ENCODE measurements around the gene DNAH17. TPM values are rescaled to one million over a fixed set of nuclear protein-coding genes. Genes with fewer than 3 reads are reported as not detected.

DNAH17 gene
- total RNA-seq, 2 experiments from 2014 or later, result 0.03 to 0.44 TPM

GRCh38 chr17:78383725-78384471 is 193.3 kb downstream of the DNAH17 start:
- POLR2A ChIA-PET, result interaction anchor here (0.9 to 1.2 kb wide), 2 partner anchors 30 to 34 kb away, joined by 3 to 6 read pairs; no protein-coding TSS in a partner anchor
- no peaks in the 10 kb centered on the region for H3K27me3 Mint-ChIP-seq
- DNase-seq, result peak; percentile 41
- H3K4me3 Mint-ChIP-seq, result peak overlapping the region; percentile 72
- ATAC-seq (ENCODE audit: low read depth), result peak; percentile 25
- peaks cover 18% of the 10 kb centered on the region for H3K36me3 Mint-ChIP-seq
- no peaks in the 10 kb centered on the region for H3K9me3 Mint-ChIP-seq
- H3K27ac Mint-ChIP-seq, result peak overlapping the region; percentile 93
- peaks cover 74% of the 10 kb centered on the region for H3K4me1 Mint-ChIP-seq

DNA sequence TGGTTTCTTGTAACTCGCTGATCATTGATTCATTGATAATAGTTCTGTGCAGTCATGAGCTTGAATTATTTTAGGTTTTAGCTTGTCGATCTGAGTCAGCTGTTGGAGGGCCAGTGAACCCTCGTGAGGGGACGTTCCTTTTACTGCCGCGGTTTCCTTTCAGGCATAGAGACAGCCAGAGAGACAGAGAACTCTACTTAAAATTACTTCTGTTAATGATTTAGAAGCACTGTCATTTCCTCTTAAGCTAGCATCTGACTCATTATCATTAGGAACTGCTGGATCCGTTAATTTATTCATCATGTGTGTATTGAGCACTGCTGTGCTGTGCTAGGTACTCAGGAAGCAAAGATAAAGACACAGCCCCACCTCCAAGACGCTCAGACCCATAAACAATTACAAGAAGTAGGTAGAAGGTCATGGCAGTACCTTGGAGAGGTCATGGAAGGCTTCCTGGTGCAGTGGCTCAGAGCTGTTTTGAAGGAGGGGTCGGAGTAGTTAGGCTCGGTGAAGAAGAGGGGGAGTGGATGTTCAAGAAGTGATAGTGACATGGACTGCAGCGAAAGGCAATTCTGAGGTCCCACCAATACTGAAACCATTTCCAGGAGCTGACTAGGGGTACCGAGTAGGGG is 195.5 kb downstream of the DNAH17 start:
- H3K27me3 Mint-ChIP-seq, result peaks cover 3% of the 10 kb centered on the region
- ATAC-seq (ENCODE audit: low read depth) (peak; percentile 17), DNase-seq (no peak)
- peaks cover 59% of the 10 kb centered on the region for H3K4me1 Mint-ChIP-seq
- peaks cover 17% of the 10 kb centered on the region for H3K36me3 Mint-ChIP-seq
- H3K9me3 Mint-ChIP-seq, result no peaks in the 10 kb centered on the region
- POLR2A ChIA-PET, result interaction anchor here (2.3 kb wide), 1 partner anchor 21 kb away, joined by 9 read pairs; no protein-coding TSS in a partner anchor
- peak overlapping the region; percentile 95 for H3K4me3 Mint-ChIP-seq
- H3K27ac Mint-ChIP-seq, result peak overlapping the region; percentile 80

GRCh38 chr17:78380370-78380769 is 196.8 kb downstream of the DNAH17 start:
- H3K36me3 Mint-ChIP-seq, result peaks cover 17% of the 10 kb centered on the region
- peak overlapping the region; percentile 46 for H3K27ac Mint-ChIP-seq
- ATAC-seq (ENCODE audit: low read depth) (no peak), DNase-seq (no peak)
- POLR2A ChIA-PET, result interaction anchor here (0.7 to 2.3 kb wide), 5 partner anchors 15 to 163 kb away, joined by 3 to 9 read pairs (median 4); no protein-coding TSS in a partner anchor
- H3K9me3 Mint-ChIP-seq, result no peaks in the 10 kb centered on the region
- peak overlapping the region; percentile 95 for H3K4me3 Mint-ChIP-seq
- H3K4me1 Mint-ChIP-seq, result peaks cover 46% of the 10 kb centered on the region
- peaks cover 3% of the 10 kb centered on the region for H3K27me3 Mint-ChIP-seq

DNA sequence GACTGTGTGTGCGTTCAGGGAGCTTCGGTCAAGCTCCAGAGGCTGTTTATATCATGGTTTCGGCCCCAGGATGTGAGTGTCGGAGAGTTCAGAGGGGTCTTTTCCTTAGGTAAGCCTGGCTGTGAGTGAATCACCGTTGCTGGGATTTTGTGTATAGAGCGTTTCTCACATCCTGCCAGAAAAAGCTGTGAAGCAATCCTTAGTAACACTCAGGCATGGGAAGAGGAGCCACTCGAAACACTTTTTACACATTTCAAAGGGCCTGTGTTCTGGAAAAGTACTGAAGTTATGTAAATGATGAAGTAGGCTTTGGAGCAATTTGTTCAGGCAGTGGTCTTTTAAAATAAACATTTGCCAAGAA is 198.1 kb downstream of the DNAH17 start:
- Mint-ChIP-seq H3K27ac (peak overlapping the region; percentile 92), H3K4me1 (peaks cover 36% of the 10 kb centered on the region), H3K4me3 (peak overlapping the region; percentile 95), H3K9me3 (no peaks in the 10 kb centered on the region), H3K27me3 (peaks cover 3% of the 10 kb centered on the region), H3K36me3 (peaks cover 16% of the 10 kb centered on the region)
- ATAC-seq (ENCODE audit: low read depth), result no peak
- no peak for DNase-seq
- POLR2A ChIA-PET, result interaction anchor here (1.0 to 1.9 kb wide), 6 partner anchors 9 to 36 kb away, joined by 3 to 5 read pairs (median 4); no protein-coding TSS in a partner anchor

- peak; percentile 74 for ATAC-seq (ENCODE audit: low read depth)
- peaks cover 30% of the 10 kb centered on the region for H3K4me1 Mint-ChIP-seq
- H3K27ac Mint-ChIP-seq, result peak within 1 kb of the TSS; percentile 92
Observed at GRCh38 chr17:78378225-78379130, 198.7 kb downstream of the DNAH17 start, which contains the start of gene PGS1. PGS1 (plus strand) TSS chr17:78378649; CDS start chr17:78378666, 17 bp downstream.

DNA sequence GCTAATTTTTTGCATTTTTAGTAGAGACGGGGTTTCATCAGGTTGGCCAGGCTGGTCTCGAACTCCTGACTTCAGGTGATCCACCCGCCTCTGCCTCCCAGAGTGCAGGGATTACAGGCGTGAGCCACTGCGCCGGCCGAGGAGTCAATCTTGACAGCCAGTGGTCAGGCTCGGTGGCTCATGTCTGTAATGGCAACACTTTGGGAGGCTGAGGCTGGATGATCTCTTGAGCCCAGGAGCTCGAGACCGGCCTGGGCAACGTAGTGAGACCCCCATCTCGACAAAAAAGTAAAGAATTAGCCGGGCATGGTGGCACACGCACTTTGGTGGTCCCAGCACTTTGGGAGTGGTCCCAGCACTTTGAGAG is 199.4 kb downstream of the DNAH17 start:
- no peak for ATAC-seq (ENCODE audit: low read depth)
- H3K27ac Mint-ChIP-seq, result peak overlapping the region; percentile 65

More at GRCh38 chr17:78378225-78379130, 198.7 kb downstream of the DNAH17 start, which contains the start of gene PGS1:
- POLR2A ChIA-PET, result interaction anchor here (0.8 to 1.9 kb wide), 8 partner anchors 9 to 37 kb away, joined by 3 to 5 read pairs (median 4); partner anchors contain the start of gene SOCS3
- peak within 1 kb of the TSS; percentile 95 for H3K4me3 Mint-ChIP-seq
- H3K27me3 Mint-ChIP-seq, result peaks cover 3% of the 10 kb centered on the region
- H3K9me3 Mint-ChIP-seq, result no peaks in the 10 kb centered on the region
- DNase-seq, result peak; percentile 93
- peaks cover 16% of the 10 kb centered on the region for H3K36me3 Mint-ChIP-seq

GRCh38 chr17:78376161-78376560 is 201.0 kb downstream of the DNAH17 start:
- H3K27ac Mint-ChIP-seq, result no peak overlapping the region
- H3K27me3 Mint-ChIP-seq, result peaks cover 3% of the 10 kb centered on the region
- no peak for DNase-seq
- POLR2A ChIA-PET, result no interaction called here
- peaks cover 5% of the 10 kb centered on the region for H3K36me3 Mint-ChIP-seq
- no peaks in the 10 kb centered on the region for H3K9me3 Mint-ChIP-seq
- ATAC-seq (ENCODE audit: low read depth), result no peak
- no peak overlapping the region for H3K4me3 Mint-ChIP-seq
- H3K4me1 Mint-ChIP-seq, result peaks cover 15% of the 10 kb centered on the region

More for the DNA sequence above, 199.4 kb downstream of the DNAH17 start:
- Mint-ChIP-seq H3K4me1 (peaks cover 27% of the 10 kb centered on the region), H3K4me3 (peak overlapping the region; percentile 95), H3K27me3 (peaks cover 3% of the 10 kb centered on the region), H3K36me3 (peaks cover 16% of the 10 kb centered on the region), H3K9me3 (no peaks in the 10 kb centered on the region)
- POLR2A ChIA-PET, result interaction anchor here (0.8 to 1.6 kb wide), 5 partner anchors 8 to 37 kb away, joined by 3 to 5 read pairs (median 4); partner anchors contain the start of gene SOCS3
- no peak for DNase-seq

GRCh38 chr17:78375401-78376151 is 201.6 kb downstream of the DNAH17 start:
- DNase-seq (no peak), ATAC-seq (ENCODE audit: low read depth) (no peak)
- Mint-ChIP-seq H3K4me3 (no peak overlapping the region), H3K27me3 (peaks cover 3% of the 10 kb centered on the region), H3K4me1 (peaks cover 13% of the 10 kb centered on the region), H3K9me3 (no peaks in the 10 kb centered on the region), H3K36me3 (peaks cover 5% of the 10 kb centered on the region), H3K27ac (no peak overlapping the region)
- POLR2A ChIA-PET, result no interaction called here

DNA sequence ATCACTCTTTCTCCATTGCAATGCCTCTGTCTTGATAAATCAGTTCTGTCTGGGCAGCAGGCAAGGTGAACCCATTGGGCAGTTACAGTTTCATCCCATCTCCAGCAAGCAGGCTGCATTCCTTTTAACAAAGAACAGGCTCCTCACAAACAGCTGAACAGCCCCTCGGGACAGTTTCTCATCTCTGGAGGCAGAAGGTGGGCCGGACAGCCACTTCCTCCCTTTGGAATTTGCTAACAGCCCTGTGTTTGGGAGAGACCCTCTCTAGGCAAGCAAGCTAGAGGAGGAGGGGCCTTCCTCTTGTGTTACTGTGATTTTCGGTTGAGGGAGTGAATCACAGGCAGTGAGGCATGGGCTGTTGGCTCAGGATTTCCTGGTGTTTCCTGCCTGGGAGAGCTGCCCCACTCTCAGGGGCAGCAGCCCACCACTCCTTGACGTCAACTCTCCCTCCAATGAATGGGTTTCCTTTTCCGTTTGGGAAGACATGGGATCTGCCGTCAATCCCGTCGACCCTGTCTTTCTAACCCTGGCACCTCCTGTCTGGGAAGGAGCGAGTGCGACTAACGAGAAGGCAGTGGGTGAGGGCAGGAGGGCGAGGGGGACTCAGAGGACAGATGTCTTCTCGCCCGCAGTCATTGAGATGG is 202.4 kb downstream of the DNAH17 start:
- Mint-ChIP-seq H3K27me3 (peaks cover 7% of the 10 kb centered on the region), H3K4me1 (peaks cover 6% of the 10 kb centered on the region), H3K36me3 (peaks cover 5% of the 10 kb centered on the region), H3K27ac (no peak overlapping the region), H3K9me3 (no peaks in the 10 kb centered on the region), H3K4me3 (no peak overlapping the region)
- no peak for DNase-seq
- POLR2A ChIA-PET, result no interaction called here
- ATAC-seq (ENCODE audit: low read depth), result no peak

GRCh38 chr17:78374189-78374588 is 203.0 kb downstream of the DNAH17 start:
- DNase-seq, result no peak
- H3K4me3 Mint-ChIP-seq, result no peak overlapping the region
- ATAC-seq (ENCODE audit: low read depth), result no peak
- POLR2A ChIA-PET, result no interaction called here
- no peak overlapping the region for H3K27ac Mint-ChIP-seq
- H3K27me3 Mint-ChIP-seq, result peaks cover 7% of the 10 kb centered on the region
- peaks cover 3% of the 10 kb centered on the region for H3K4me1 Mint-ChIP-seq
- no peaks in the 10 kb centered on the region for H3K9me3 Mint-ChIP-seq
- H3K36me3 Mint-ChIP-seq, result peaks cover 4% of the 10 kb centered on the region
